ENCODE results near the gene IKBKG. TPM values are rescaled to one million over a fixed set of nuclear protein-coding genes. Genes with fewer than 3 reads are reported as not detected.

IKBKG gene
- total and polyA plus RNA-seq, 7 experiments from 2014 or later, result 19.6 to 45.5 (median 37.3) TPM

DNA sequence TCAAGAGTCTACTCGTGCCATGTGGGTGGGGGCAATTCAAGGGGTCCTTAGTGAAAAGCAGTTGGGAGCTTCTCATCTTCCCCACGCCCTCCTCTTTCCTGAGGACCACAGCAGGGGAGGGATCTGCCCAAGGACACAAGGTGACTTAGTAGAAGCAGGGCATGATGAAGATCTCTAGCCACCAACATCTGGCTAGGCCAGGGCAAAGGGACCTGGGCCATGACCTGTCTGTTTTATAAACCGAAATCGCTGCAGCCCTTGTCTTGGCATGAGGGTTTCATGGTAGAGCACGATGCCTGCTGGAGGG, 5.9 kb upstream of the IKBKG start:
- H3K9me3 Mint-ChIP-seq, result no peaks in the 10 kb centered on the region

DNA sequence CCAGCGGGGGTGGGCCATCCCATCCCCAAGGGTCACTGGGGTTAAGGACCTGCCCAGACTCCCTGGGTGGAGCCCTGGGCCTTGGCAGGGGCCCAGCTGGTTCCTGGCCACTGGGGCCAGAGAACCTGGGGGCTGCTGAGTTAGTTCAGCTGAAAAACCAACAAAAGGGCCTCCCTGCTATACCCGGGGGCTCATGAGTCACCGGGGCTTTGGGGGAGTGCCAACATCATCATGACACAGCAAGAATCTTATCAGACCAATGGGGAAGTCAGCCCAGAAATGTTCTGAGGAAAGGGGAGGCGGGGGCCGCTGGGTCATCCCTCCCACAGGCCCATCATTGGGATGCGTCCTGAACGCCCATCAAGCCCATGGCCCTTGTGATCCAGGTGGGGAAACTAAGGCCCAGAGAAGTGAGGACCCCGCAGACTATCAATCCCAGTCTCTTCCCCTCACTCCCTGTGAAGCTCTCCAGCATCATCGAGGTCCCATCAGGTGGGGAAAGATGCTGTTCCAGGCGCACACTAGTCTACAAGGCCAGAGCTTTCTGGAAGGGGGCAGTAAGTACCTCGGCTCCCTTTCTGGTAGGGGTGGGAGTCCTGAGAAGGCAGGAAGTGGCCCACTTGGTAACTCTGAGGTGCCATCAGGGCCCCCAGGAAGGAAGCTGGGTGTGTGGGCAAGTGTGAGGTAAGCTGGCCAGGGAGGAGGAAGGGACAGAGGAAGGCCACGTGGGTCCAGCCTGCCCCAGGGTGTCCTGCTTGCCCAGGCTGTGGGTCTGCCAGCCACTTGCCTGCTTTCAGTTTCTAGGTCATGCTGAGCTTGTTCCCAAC, 5.3 kb upstream of the IKBKG start:
- H3K9me3 ChIP-seq (ENCODE audit: control insufficient read depth in 2 of 3, low read length in 3 of 3), result no peaks in the 10 kb centered on the region
- H3K36me3 ChIP-seq (ENCODE audit: control insufficient read depth in 2 of 3, insufficient read depth in 3 of 3, low read length in 3 of 3), result no peaks in the 10 kb centered on the region
- ATAC-seq (peak; percentile 40), DNase-seq (no peak)
- ChIA-PET POLR2A (interaction anchor here (0.9 to 1.6 kb wide), 2 partner anchors 53 to 115 kb away, joined by 4 to 5 read pairs; no protein-coding TSS in a partner anchor), CTCF (interaction anchor here (0.6 to 1.4 kb wide), 3 partner anchors 158 to 764 kb away, joined by 3 read pairs; no protein-coding TSS in a partner anchor)
- no peaks in the 10 kb centered on the region for H3K27me3 ChIP-seq (ENCODE audit: control insufficient read depth in 2 of 2, insufficient read depth in 2 of 2, low read length in 2 of 2)
- Mint-ChIP-seq H3K27ac (peak overlapping the region in 6 of 9 donors; percentile 75 to 87 (median 83)), H3K4me1 (peaks cover 0 to 40% (median 22%) of the 10 kb centered on the region in 7 donors), H3K4me3 (peak overlapping the region in 4 of 10 donors; percentile 72 to 79 (median 76)), H3K27me3 (no peaks in the 10 kb centered on the region), H3K36me3 (peaks cover 0 to 14% (median 0%) of the 10 kb centered on the region in 5 donors), H3K9me3 (no peaks in the 10 kb centered on the region)
- H3K4me3 ChIP-seq (ENCODE audit: low read length), result no peak overlapping the region
- H3K4me1 ChIP-seq (ENCODE audit: control insufficient read depth in 2 of 2, insufficient read depth in 2 of 2, low read length in 2 of 2), result peaks cover 19 to 36% of the 10 kb centered on the region in 2 donors
- intact Hi-C loops (cut with micrococcal nuclease), result no loop called here
- peak overlapping the region; percentile 57 for H3K27ac ChIP-seq (ENCODE audit: low read depth, low read length)

More for the DNA sequence above, 5.9 kb upstream of the IKBKG start:
- ATAC-seq (no peak), DNase-seq (no peak)
- Histone ChIP-seq H3K36me3 (ENCODE audit: control insufficient read depth in 2 of 3, insufficient read depth in 3 of 3, low read length in 3 of 3) (no peaks in the 10 kb centered on the region), H3K4me1 (ENCODE audit: control insufficient read depth in 2 of 2, insufficient read depth in 2 of 2, low read length in 2 of 2) (peaks cover 19 to 36% of the 10 kb centered on the region in 2 donors), H3K27ac (ENCODE audit: low read depth, low read length) (no peak overlapping the region), H3K9me3 (ENCODE audit: control insufficient read depth in 2 of 3, low read length in 3 of 3) (no peaks in the 10 kb centered on the region), H3K4me3 (ENCODE audit: low read length) (no peak overlapping the region), H3K27me3 (ENCODE audit: control insufficient read depth in 2 of 2, insufficient read depth in 2 of 2, low read length in 2 of 2) (no peaks in the 10 kb centered on the region)
- H3K36me3 Mint-ChIP-seq, result peaks cover 0 to 14% (median 0%) of the 10 kb centered on the region in 5 donors
- intact Hi-C loops (cut with micrococcal nuclease), result no loop called here
- no peaks in the 10 kb centered on the region for H3K27me3 Mint-ChIP-seq
- ChIA-PET CTCF (no interaction called here), POLR2A (interaction anchor here (1.6 kb wide), 1 partner anchor 114 kb away, joined by 4 read pairs; no protein-coding TSS in a partner anchor)
- no peak overlapping the region for H3K4me3 Mint-ChIP-seq
- H3K4me1 Mint-ChIP-seq, result peaks cover 0 to 40% (median 22%) of the 10 kb centered on the region in 7 donors
- no peak overlapping the region for H3K27ac Mint-ChIP-seq

- no peaks in the 10 kb centered on the region for H3K36me3 ChIP-seq (ENCODE audit: control insufficient read depth in 2 of 3, insufficient read depth in 3 of 3, low read length in 3 of 3)
- DNase-seq (no peak), ATAC-seq (peak; percentile 5)
- Mint-ChIP-seq H3K9me3 (no peaks in the 10 kb centered on the region), H3K36me3 (peaks cover 0 to 14% (median 0%) of the 10 kb centered on the region in 5 donors), H3K27me3 (no peaks in the 10 kb centered on the region), H3K4me3 (peak overlapping the region; percentile 60 to 82 (median 74)), H3K27ac (peak overlapping the region in 8 of 9 donors; percentile 75 to 90 (median 83)), H3K4me1 (peaks cover 2 to 41% (median 23%) of the 10 kb centered on the region in 7 donors)
- H3K4me1 ChIP-seq (ENCODE audit: control insufficient read depth in 2 of 2, insufficient read depth in 2 of 2, low read length in 2 of 2), result peaks cover 19 to 36% of the 10 kb centered on the region in 2 donors
- no peaks in the 10 kb centered on the region for H3K9me3 ChIP-seq (ENCODE audit: control insufficient read depth in 2 of 3, low read length in 3 of 3)
- ChIA-PET CTCF (interaction anchor here (0.6 to 1.4 kb wide), 5 partner anchors 10 to 765 kb away, joined by 3 to 5 read pairs (median 3); no protein-coding TSS in a partner anchor), POLR2A (interaction anchor here (0.6 to 1.6 kb wide), 7 partner anchors 54 to 402 kb away, joined by 3 to 5 read pairs (median 3); no protein-coding TSS in a partner anchor)
- H3K4me3 ChIP-seq (ENCODE audit: low read length), result no peak overlapping the region
- no peaks in the 10 kb centered on the region for H3K27me3 ChIP-seq (ENCODE audit: control insufficient read depth in 2 of 2, insufficient read depth in 2 of 2, low read length in 2 of 2)
- intact Hi-C loops (cut with micrococcal nuclease), result no loop called here
- peak overlapping the region; percentile 57 for H3K27ac ChIP-seq (ENCODE audit: low read depth, low read length)
Observed at GRCh38 chrX:154542723-154543424, 4.5 kb upstream of the IKBKG start.

GRCh38 chrX:154545673-154546274, 1.6 kb upstream of the IKBKG start:
- Mint-ChIP-seq H3K27ac (peak overlapping the region in 5 of 9 donors; percentile 31 to 88 (median 75)), H3K36me3 (peaks cover 0 to 25% (median 3%) of the 10 kb centered on the region in 5 donors), H3K4me3 (peak overlapping the region; percentile 64 to 98 (median 76)), H3K4me1 (peaks cover 17 to 53% (median 37%) of the 10 kb centered on the region in 7 donors), H3K9me3 (no peaks in the 10 kb centered on the region), H3K27me3 (no peaks in the 10 kb centered on the region)
- Histone ChIP-seq H3K27me3 (ENCODE audit: control insufficient read depth in 2 of 2, insufficient read depth in 2 of 2, low read length in 2 of 2) (no peaks in the 10 kb centered on the region), H3K4me3 (ENCODE audit: low read length) (peak overlapping the region; percentile 63), H3K27ac (ENCODE audit: low read depth, low read length) (peak overlapping the region; percentile 93), H3K36me3 (ENCODE audit: control insufficient read depth in 2 of 3, insufficient read depth in 3 of 3, low read length in 3 of 3) (no peaks in the 10 kb centered on the region), H3K4me1 (ENCODE audit: control insufficient read depth in 2 of 2, insufficient read depth in 2 of 2, low read length in 2 of 2) (peaks cover 29 to 52% of the 10 kb centered on the region in 2 donors), H3K9me3 (ENCODE audit: control insufficient read depth in 2 of 3, low read length in 3 of 3) (no peaks in the 10 kb centered on the region)
- no peak for ATAC-seq
- intact Hi-C loops (cut with micrococcal nuclease), result no loop called here
- no peak for DNase-seq
- ChIA-PET CTCF (no interaction called here), POLR2A (interaction anchor here (0.5 to 2.9 kb wide), 3 partner anchors 56 to 448 kb away, joined by 3 to 9 read pairs (median 3); partner anchors contain the start of genes MECP2 and SLC10A3)

DNA sequence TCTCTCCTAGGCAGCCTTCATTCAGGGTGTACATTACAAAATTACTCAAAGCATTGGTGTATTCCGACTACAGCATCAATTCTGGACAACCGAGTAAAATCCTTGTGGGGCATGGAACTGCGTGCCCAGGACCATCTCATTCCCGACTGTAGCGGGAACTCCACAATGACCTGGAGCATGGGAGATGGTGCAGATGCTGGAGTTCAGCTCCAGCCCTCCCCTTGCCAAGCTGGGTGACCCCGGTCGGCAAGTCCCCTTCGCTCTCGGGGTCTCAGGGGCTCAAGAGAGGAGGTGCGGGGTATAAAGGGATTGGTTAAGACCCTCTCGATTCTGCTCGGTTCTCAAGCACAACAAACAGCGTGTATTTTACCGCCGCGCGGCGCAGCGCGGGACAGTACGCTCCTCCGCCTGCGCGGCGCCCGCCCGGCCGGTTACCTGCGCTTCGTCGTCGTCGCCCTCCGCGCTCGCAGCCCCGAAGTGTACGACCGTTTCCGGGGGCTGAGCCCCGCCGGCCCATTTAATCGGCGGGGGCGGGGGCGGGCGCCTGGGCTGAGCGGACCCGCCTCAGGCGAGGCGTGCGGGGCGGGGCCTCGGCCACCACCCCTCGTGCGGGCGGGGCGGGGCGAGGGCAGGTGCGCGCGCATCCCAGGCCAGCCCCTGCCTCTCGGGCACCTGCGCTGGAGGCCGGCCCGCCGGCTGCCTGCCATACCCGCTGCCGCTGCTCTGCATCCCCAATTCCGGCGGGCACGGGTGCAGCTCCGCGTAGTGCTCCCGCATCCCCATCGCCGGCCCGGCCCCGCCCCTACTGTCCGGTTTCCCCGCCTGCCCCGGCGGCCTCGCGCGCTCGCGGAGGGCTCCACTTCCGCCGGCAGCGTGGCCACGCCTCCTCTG, 821 bp upstream of the IKBKG start, which contains the start of gene G6PD:
G6PD (minus strand) TSS at position 493 of the 891 bp plus-strand sequence. CDS start 691 bp downstream, outside the sequence.
- peak within 1 kb of the TSS; percentile 88 to 97 (median 93) for H3K27ac Mint-ChIP-seq
- intact Hi-C loops (cut with micrococcal nuclease), result loop anchor here (1.0 kb wide), 4 partner anchors 30 to 752 kb away; partner anchors contain the start of genes FAM3A (in 2 of the 2), HCFC1 (in 1 of the 2), IDH3G (in 1 of the 2) and SSR4 (in 1 of the 2)
- peak in 5 of 9 donors; percentile 75 to 87 (median 86) for DNase-seq
- H3K4me1 Mint-ChIP-seq, result peaks cover 21 to 58% (median 40%) of the 10 kb centered on the region in 7 donors
- peak within 1 kb of the TSS; percentile 84 to 98 (median 90) for H3K4me3 Mint-ChIP-seq
- peak within 1 kb of the TSS; percentile 93 for H3K27ac ChIP-seq (ENCODE audit: low read depth, low read length)
- no peaks in the 10 kb centered on the region for H3K27me3 ChIP-seq (ENCODE audit: control insufficient read depth in 2 of 2, insufficient read depth in 2 of 2, low read length in 2 of 2)
- ATAC-seq, result peak; percentile 77
- peaks cover 0 to 25% (median 3%) of the 10 kb centered on the region in 5 donors for H3K36me3 Mint-ChIP-seq
- POLR2A ChIA-PET, result interaction anchor here (0.6 to 2.9 kb wide), 8 partner anchors 19 to 545 kb away, joined by 3 to 9 read pairs (median 3); partner anchors contain the start of genes EMD, FAM3A, RPL10 and SLC10A3
- H3K9me3 ChIP-seq (ENCODE audit: control insufficient read depth in 2 of 3, low read length in 3 of 3), result no peaks in the 10 kb centered on the region
- H3K9me3 Mint-ChIP-seq, result no peaks in the 10 kb centered on the region
- CTCF ChIA-PET, result interaction anchor here (0.6 kb wide), 2 partner anchors 296 to 529 kb away, joined by 3 to 5 read pairs; no protein-coding TSS in a partner anchor
- no peaks in the 10 kb centered on the region for H3K27me3 Mint-ChIP-seq
- H3K4me1 ChIP-seq (ENCODE audit: control insufficient read depth in 2 of 2, insufficient read depth in 2 of 2, low read length in 2 of 2), result peaks cover 29 to 51% of the 10 kb centered on the region in 2 donors
- H3K4me3 ChIP-seq (ENCODE audit: low read length), result peak within 1 kb of the TSS; percentile 75
- H3K36me3 ChIP-seq (ENCODE audit: control insufficient read depth in 2 of 3, insufficient read depth in 3 of 3, low read length in 3 of 3), result no peaks in the 10 kb centered on the region

Data from naive thymus-derived CD4-positive, alpha-beta T cell (primary cell).